Heart right ventricle (tissue), 16 donors: ENCODE data around the gene NEU3. TPM values are rescaled to one million over a fixed set of nuclear protein-coding genes. Genes with fewer than 3 reads are reported as not detected.

Experiments used
- ATAC-seq, 8 donors: fragments of 200-7000 bp; cut with Tn5 transposase; one replicate each; pipeline ENCODE4 v1.9.1; 2020; ENCODE audit warnings: mild to moderate bottlenecking in 8 of 8, moderate library complexity in 8 of 8, moderate number of reproducible peaks in 1 of 8
- DNase-seq, 2 donors: peaks; one replicate each; pipeline ENCODE4 v3.0.0-alpha.2; 2020
- H3K27ac ChIP-seq, 10 donors: fragments of 200-600 bp; sonication (generic) in 2 of 10; one replicate each; pipeline versions ENCODE4 v1.5.0 to v1.8.0; 2020 to 2022; ENCODE audit warnings: mild to moderate bottlenecking in 3 of 10
- H3K27me3 ChIP-seq, 7 donors: fragments of 200-600 bp; one replicate each; pipeline ENCODE4 v1.8.0; 2021 to 2022; ENCODE audit warnings: mild to moderate bottlenecking in 2 of 7
- H3K36me3 ChIP-seq, 9 donors: fragments of 200-600 bp; sonication (generic) in 1 of 9; one replicate each; pipeline versions ENCODE4 v1.5.0 to v1.8.0; 2020 to 2022; ENCODE audit warnings: mild to moderate bottlenecking in 2 of 9
- H3K4me1 ChIP-seq, 9 donors: fragments of 200-600 bp; sonication (generic) in 1 of 9; one replicate each; pipeline versions ENCODE4 v1.5.0 to v1.8.0; 2020 to 2022; ENCODE audit warnings: mild to moderate bottlenecking in 4 of 9
- H3K4me3 ChIP-seq, 10 donors: fragments of 200-600 bp; sonication (generic) in 2 of 10; one replicate each; pipeline versions ENCODE4 v1.5.0 to v1.8.0; 2020 to 2022; ENCODE audit warnings: mild to moderate bottlenecking in 7 of 10, moderate library complexity in 2 of 10
- H3K9me3 ChIP-seq, 11 donors: fragments of 200-600 bp in 10 of 11; sonication (generic) in 2 of 11; one replicate each; pipeline versions ENCODE4 v1.5.0 to v1.8.0; 2013 to 2022; ENCODE audit warnings: mild to moderate bottlenecking in 2 of 11, control low read depth in 1 of 11, moderate library complexity in 1 of 11
- WGBS, 2 donors: extraction: QIAGEN DNeasy Blood & Tissue Kit; methylation state at CpG; one replicate each; pipeline ENCODE4 v1.1.7; 2013; ENCODE audit warnings: inconsistent platforms in 1 of 2; 5-methylcytosine and 5-hydroxymethylcytosine counted together
- intact Hi-C, 10 donors: fragments of 100-400 bp; cut with DNase I; formaldehyde crosslinking; loops; one replicate each; pipeline versions ENCODE4 v1.11.1 to v1.14.2; 2022
- polyA plus RNA-seq, 2 donors: library from polyadenylated mRNA; stranded (reverse); fragments of 200-250 nt; gene quantifications; one replicate each; pipeline ENCODE4 v1.2.3, GENCODE V29; 2013
- total RNA-seq, 10 donors: library from RNA; stranded (reverse); fragmentation: NEBNext Ultra II Directional in 3 of 10; extraction: Animal tissue kit (Norgen Biotek cat#: 25700) in 3 of 10; gene quantifications; one replicate each; pipeline versions ENCODE4 v1.2.1 to v1.2.4, GENCODE V29; 2021 to 2023
- TF ChIP-seq, protein P1 (sequence below), 9 donors: fragments of 200-600 bp; sonication (generic) in 2 of 9; IDR thresholded peaks; one replicate each; pipeline versions ENCODE4 v1.5.0 to v1.8.0; 2021 to 2022; ENCODE audit warnings: antibody characterized with exemption in 9 of 9, mild to moderate bottlenecking in 5 of 9, moderate library complexity in 1 of 9
- donor health status: Arrhythmogenic right ventricular cardiomyopathy.
- donor health status: ischemic (EF 13 %, LVEDD 7.1; RV severe dilation, severe dysfunction).
- donor health status: healthy with polysubstance abuse.
- donor health status: DM: no; HTN: yes; CAD: no.
- donor health status: DM: no; HTN: no; CAD: no.
- donor health status: ischemic (EF 25% LVEDD 6.9; RV normal size, moderate dysfunction).
- donor health status: ischemic (EF 25% LVEDD 5.7; RV mildly dilated, moderate dysfunction).
- donor health status: healthy.
- donor health status: DM: yes; HTN: yes; CAD: no.
- donor health status: Ischemic cardiomyopathy.
- donor health status: ischemic (EF 35%, LVEDD 5.7; RV mildly dilated, moderate dysfunction).
- donor health status: nonischemic (EF 11% LVEDD 7.7; RV severe dilation, severe dysfunction).
- donor health status: DM: yes; HTN: yes; CAD: no.
- donor health status: PGD.
- donor health status: ischemic (EF 29% LVEDD 5.4; RV normal size, mild dysfunction).
- donor health status: nonischemic (EF 23%, LVEDD 6.1; RV moderate dilation, normal function).

Gene NEU3
- total and polyA plus RNA-seq, 12 donors, result 2.6 to 16.1 (median 9.2) TPM

DNA sequence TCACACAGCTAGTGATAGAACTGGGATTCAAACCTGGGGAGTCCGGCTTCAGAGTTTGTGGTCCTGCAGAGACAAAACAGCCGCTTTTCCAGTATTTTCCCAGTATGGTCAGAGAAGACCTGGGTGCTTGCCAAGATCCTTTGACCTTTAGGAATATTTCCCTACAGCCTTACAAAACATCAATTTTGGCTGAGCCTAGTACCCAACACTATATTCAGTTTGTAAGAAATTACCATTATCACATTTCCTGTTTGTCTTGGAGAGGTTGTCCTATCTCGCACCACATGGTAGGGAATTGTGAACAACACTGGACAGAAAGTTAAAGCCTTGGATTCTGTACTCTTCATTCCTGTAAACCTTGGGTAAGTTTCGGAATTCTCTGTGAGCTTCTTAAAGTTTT is 10.7 kb upstream of the NEU3 start:
- H3K27me3 ChIP-seq, result no peaks in the 10 kb centered on the region
- WGBS, 2 donors, result 73 to 84% methylated on average over 4 of the region's 4 CpGs
- intact Hi-C loops, result no loop called here
- peaks cover 0 to 77% (median 20%) of the 10 kb centered on the region in 9 donors for H3K36me3 ChIP-seq
- peaks cover 0 to 7% (median 0%) of the 10 kb centered on the region in 9 donors for H3K4me1 ChIP-seq
- ATAC-seq (peak in 5 of 8 donors; percentile 54 to 82 (median 60)), DNase-seq (peak in 1 of 2 donors; percentile 46)
- peaks cover 0 to 3% (median 0%) of the 10 kb centered on the region in 11 donors for H3K9me3 ChIP-seq
- H3K4me3 ChIP-seq, result no peak overlapping the region
- TF ChIP-seq, protein P1, sequence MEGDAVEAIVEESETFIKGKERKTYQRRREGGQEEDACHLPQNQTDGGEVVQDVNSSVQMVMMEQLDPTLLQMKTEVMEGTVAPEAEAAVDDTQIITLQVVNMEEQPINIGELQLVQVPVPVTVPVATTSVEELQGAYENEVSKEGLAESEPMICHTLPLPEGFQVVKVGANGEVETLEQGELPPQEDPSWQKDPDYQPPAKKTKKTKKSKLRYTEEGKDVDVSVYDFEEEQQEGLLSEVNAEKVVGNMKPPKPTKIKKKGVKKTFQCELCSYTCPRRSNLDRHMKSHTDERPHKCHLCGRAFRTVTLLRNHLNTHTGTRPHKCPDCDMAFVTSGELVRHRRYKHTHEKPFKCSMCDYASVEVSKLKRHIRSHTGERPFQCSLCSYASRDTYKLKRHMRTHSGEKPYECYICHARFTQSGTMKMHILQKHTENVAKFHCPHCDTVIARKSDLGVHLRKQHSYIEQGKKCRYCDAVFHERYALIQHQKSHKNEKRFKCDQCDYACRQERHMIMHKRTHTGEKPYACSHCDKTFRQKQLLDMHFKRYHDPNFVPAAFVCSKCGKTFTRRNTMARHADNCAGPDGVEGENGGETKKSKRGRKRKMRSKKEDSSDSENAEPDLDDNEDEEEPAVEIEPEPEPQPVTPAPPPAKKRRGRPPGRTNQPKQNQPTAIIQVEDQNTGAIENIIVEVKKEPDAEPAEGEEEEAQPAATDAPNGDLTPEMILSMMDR (IDR thresholded peaks at IDR 0.05), result no peak
- H3K27ac ChIP-seq, result no peak overlapping the region

DNA sequence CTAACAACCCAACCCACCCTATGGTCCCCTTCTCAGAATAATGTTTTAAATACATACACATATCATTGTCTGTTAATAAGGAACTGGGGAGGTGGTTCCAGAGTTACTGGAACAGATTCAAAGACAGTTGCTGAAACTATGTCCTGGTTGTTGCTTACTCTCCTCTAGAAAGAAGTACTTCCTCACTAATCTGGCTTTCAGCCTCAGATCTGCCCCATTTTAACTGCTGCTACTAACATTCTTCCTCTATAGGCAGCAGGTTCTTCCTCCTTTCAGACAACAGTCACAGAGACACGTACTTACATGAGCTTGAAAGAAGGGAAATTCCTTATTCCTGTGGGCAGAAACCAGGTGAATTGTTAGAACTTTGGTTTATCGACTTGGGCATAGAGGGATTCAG is 8.1 kb upstream of the NEU3 start:
- Histone ChIP-seq H3K4me1 (peaks cover 0 to 7% (median 0%) of the 10 kb centered on the region in 9 donors), H3K9me3 (peaks cover 0 to 3% (median 0%) of the 10 kb centered on the region in 11 donors), H3K4me3 (no peak overlapping the region), H3K27ac (peak overlapping the region in 1 of 10 donors; percentile 28), H3K36me3 (peaks cover 0 to 51% (median 17%) of the 10 kb centered on the region in 9 donors), H3K27me3 (no peaks in the 10 kb centered on the region)
- no peak for ATAC-seq
- intact Hi-C loops, result no loop called here
- WGBS, 2 donors, result 93% methylated on average over 2 of the region's 2 CpGs
- DNase-seq, result no peak
- TF ChIP-seq, protein P1 (IDR thresholded peaks at IDR 0.05), result no peak

GRCh38 chr11:74981888-74982287 is 6.8 kb upstream of the NEU3 start:
- 95% methylated on average over 1 of the region's 1 CpG for WGBS, 2 donors
- Histone ChIP-seq H3K9me3 (peaks cover 0 to 3% (median 0%) of the 10 kb centered on the region in 11 donors), H3K4me1 (peaks cover 0 to 7% (median 0%) of the 10 kb centered on the region in 9 donors), H3K36me3 (peaks cover 0 to 39% (median 17%) of the 10 kb centered on the region in 9 donors), H3K27me3 (no peaks in the 10 kb centered on the region), H3K4me3 (no peak overlapping the region), H3K27ac (no peak overlapping the region)
- ATAC-seq (no peak), DNase-seq (no peak)
- intact Hi-C loops, result no loop called here
- TF ChIP-seq, protein P1 (IDR thresholded peaks at IDR 0.05), result no peak

DNA sequence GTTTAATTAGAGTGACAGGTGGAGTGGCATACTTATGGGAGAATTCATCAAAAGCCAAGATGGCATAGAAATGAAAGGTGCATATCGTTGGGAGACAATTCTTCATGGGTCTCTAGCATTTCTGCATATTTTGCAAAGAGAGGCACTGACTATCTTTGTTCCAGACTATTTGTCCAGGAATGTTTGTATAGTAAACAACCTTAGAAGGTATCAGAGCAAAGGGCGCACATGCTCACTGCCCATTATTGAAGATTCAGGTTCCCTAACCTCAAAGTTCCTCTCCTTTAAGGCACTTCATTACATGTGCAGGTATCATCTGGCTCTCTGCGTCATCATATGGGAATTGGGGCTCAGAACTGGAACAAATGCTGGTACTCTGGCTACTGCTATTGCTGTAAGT is 4.7 kb upstream of the NEU3 start:
- H3K27me3 ChIP-seq, result no peaks in the 10 kb centered on the region
- WGBS, 2 donors, result 92 to 93% methylated on average over 3 of the region's 3 CpGs
- peaks cover 0 to 22% (median 4%) of the 10 kb centered on the region in 9 donors for H3K36me3 ChIP-seq
- H3K9me3 ChIP-seq, result peaks cover 0 to 3% (median 0%) of the 10 kb centered on the region in 11 donors
- no peak overlapping the region for H3K27ac ChIP-seq
- no peak for DNase-seq
- no peak overlapping the region for H3K4me3 ChIP-seq
- intact Hi-C loops, result no loop called here
- no peak for ATAC-seq
- TF ChIP-seq, protein P1 (IDR thresholded peaks at IDR 0.05), result no peak
- H3K4me1 ChIP-seq, result peaks cover 0 to 15% (median 4%) of the 10 kb centered on the region in 9 donors
